ENCODE measurements around the gene KRAS. TPM values are rescaled to one million over a fixed set of nuclear protein-coding genes. Genes with fewer than 3 reads are reported as not detected.

Gene KRAS
- total RNA-seq: 10 to 100 TPM; 38.4 to 41.0 TPM

DNA sequence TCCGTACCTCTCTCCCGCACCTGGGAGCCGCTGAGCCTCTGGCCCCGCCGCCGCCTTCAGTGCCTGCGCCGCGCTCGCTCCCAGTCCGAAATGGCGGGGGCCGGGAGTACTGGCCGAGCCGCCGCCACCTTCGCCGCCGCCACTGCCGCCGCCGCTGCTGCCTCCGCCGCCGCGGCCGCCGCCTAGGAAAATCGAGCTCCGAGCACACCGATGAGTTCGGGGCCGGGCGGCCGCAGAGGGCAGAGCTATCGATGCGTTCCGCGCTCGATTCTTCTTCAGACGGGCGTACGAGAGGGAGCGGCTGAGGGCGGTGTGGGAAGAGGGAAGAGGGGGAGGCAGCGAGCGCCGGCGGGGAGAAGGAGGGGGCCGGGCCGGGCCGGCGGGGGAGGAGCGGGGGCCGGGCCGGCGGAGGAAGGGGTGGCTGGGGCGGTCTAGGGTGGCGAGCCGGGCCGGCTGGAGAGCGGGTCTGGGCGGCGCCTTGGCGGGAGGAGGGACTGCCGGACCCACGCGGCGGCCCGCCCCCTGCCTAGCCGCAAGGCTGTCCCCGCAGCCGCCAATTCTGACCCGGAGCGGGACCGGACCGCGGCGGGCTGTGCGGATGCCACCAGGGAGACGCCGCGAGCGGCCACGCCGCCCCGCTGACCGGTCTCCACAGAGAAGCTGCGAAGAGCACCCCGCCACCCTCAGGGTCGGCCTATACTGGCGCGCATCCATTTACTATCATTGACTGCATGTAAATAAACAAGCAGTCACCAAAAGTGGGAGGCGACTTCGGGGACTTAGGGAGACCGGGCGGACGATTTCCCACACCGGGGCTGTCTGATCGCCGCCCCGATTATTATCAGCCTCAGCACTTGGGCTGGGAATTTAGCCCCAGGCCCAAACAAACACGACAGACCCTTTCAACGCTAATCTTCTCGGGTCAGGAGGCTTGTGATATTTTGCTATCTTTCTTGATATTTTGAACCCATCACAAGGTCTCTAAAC, at the start of gene KRAS:
Gene KRAS (minus strand): TSS at position 186 of the 987 bp plus-strand sequence.

DNA sequence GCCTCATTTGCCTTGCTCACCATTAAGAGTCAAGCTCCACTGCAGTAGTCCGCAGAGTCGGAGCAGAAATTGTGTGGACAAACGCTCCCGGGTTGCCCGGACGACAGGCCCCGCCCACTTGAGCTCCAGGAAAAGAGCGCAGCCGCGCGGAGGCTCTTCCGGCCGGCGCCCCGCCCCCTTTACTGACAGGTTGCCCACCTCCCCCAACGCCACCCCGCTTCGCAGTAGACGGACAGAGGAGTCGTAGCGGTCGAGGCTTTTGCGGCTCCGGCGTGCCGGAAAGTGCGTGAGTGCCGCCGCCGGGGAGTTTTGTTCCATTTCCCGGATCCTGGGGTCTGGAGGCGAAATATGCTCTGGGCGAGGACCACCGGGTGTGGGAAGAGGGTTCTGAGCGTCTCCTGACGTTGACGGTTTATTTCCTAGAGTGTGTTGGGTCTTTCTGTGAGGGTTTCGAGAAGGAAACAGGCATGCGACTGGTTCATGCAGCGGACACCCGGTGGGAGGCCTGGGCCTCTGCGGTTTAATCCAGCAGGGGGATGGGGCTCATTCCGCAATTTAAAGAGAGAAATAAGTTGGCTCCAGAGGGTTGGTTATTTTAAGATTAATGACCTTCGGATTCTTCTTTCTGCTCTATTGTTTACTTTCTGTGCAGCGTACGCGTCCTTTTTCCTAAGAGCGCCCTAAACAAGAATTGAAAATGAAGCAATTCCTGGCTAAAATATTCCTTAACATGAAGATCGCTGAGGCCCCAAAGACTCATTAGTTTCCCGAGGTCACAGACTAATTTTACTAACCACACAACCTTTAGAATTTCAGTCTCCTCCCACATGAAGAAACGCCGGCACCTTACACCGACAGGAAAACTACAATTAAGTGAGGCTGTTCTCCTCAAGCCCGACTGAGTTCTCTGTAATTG, 55.4 kb downstream of the KRAS start, which contains the start of the genes DNAI7 and ETFRF1:
Gene DNAI7 (minus strand): TSS at position 105 of the 916 bp plus-strand sequence. CDS start 82 bp downstream, at position 23.
Gene ETFRF1 (plus strand): TSS at position 182 of the 916 bp plus-strand sequence. CDS start 8,720 bp downstream, outside the sequence.

Other genes starting within 250 kb of the KRAS start
- gene DNAI7, start 55.8 kb downstream of the KRAS start, total RNA-seq: not detected
- gene ETFRF1, start 55.7 kb downstream of the KRAS start, total RNA-seq: 10 to 100 TPM; 10.4 to 12.6 TPM

Measured in activated naive CD4-positive, alpha-beta T cell treated with anti-CD3 and anti-CD28 coated beads, Interleukin-2, amount 10 ng/mL, durations not matched to agents 5 hours and 36 hours (primary cell).